Vagina (tissue), 2 donors: Measurements from ENCODE around the gene PODXL. TPM values are rescaled to one million over a fixed set of nuclear protein-coding genes. Genes with fewer than 3 reads are reported as not detected.

Experiments used
- DNase-seq, 2 donors: peaks; one replicate each; pipeline ENCODE4 v3.0.0-alpha.2; 2017; ENCODE audit errors: extremely low spot score in 2 of 2
- H3K27ac ChIP-seq: fragments of 200-600 bp; sonication (generic); one replicate; pipeline ENCODE4 v1.5.1; 2019
- H3K27me3 ChIP-seq: fragments of 200-600 bp; sonication (generic); one replicate; pipeline ENCODE4 v1.5.1; 2019
- H3K36me3 ChIP-seq, 2 donors: fragments of 200-600 bp; sonication (generic); one replicate each; pipeline ENCODE4 v1.5.1; 2017 to 2019
- H3K4me1 ChIP-seq: fragments of 200-600 bp; sonication (generic); one replicate; pipeline ENCODE4 v1.5.1; 2019
- H3K4me3 ChIP-seq, 2 donors: fragments of 200-600 bp; sonication (generic); 1 replicate in 1 of 2; 2 replicates in 1 of 2; pipeline ENCODE4 v1.5.1; 2016 to 2019
- H3K9me3 ChIP-seq: fragments of 200-600 bp; sonication (generic); one replicate; pipeline ENCODE4 v1.5.1; 2019
- POLR2A ChIP-seq, 2 donors: fragments of 450-650 bp; IDR thresholded peaks; one replicate each; pipeline ENCODE4 v1.6.1; 2017; ENCODE audit warnings: antibody characterized with exemption in 2 of 2, mild to moderate bottlenecking in 2 of 2, moderate library complexity in 2 of 2
- POLR2AphosphoS5 ChIP-seq, 2 donors: sonication (generic); formaldehyde crosslinking; IDR thresholded peaks; one replicate each; pipeline ENCODE4 v1.9.0; 2017; ENCODE audit warnings: antibody characterized with exemption in 2 of 2, mild to moderate bottlenecking in 2 of 2, low read depth in 1 of 2; ENCODE audit not compliant: insufficient read depth in 1 of 2
- intact Hi-C: fragments of 100-400 bp; cut with DNase I; formaldehyde crosslinking; loops from one replicate; pipeline ENCODE4 v1.15.1; 2023
- total RNA-seq: library from RNA; depleted of rRNA; stranded (reverse); fragments of >200 nt; gene quantifications from one replicate; pipeline ENCODE4 v1.2.3, GENCODE V29; 2016
- TF ChIP-seq, protein P1 (sequence below), 3 experiments: fragments of 450-650 bp in 2 of 3; fragments of 200-600 bp in 1 of 3; sonication (generic) in 1 of 3; IDR thresholded peaks; one replicate each; pipeline ENCODE4 v1.5.1; 2017 to 2019; ENCODE audit warnings: antibody characterized with exemption in 3 of 3, mild to moderate bottlenecking in 2 of 3, moderate library complexity in 2 of 3

Gene PODXL
- total RNA-seq, 1 donor from 2014 or later, result 26.0 TPM

DNA sequence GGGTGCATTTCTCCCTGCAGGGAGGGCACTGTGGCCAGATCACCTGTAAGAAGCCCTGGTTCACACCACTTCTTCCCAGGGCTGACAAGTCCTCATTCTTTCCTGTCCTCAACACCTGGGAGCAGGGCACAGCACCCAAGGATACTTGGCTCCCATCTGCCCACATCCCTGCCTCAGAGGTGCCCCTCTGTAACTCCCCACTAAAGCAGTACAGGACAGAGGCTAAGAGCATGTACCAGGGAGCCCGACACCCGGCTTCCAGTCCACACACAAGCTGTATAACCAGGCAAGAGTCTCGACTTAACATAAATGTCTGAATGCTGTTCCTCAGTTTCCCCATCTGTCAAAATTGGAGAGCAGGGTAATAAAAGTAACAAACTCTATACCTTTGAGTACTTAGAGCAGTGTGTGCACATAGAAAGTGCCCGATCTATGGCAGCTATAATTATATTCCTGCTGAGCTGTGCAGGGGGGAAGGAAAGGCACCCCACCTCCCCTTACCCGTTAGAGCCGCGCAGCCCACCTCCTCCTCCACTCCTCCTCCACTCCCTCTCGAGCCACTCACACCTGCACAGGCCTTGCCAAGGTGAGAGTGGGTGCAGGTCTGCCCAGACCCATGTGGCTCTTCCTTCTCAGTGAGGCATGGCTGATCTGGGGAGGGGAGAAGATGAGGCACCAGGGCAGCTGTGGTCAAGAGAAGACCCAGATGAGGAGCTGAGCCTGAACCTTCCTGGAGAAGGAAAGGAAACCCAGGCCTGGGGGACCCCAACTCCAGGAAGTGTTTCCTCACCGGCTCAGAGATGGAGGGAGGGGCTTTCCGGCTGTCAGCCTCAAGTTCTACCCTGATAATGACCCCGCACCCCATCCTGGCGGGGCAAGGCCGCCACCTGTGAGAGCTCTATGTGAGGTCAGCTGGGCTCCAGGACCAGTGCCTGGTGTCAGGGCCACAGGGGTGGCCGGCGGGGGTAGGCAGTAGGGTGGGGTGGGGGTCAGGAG, 22.6 kb downstream of the PODXL start:
- Histone ChIP-seq H3K4me3 (no peak overlapping the region), H3K27me3 (no peaks in the 10 kb centered on the region), H3K9me3 (no peaks in the 10 kb centered on the region), H3K4me1 (no peaks in the 10 kb centered on the region), H3K36me3 (no peaks in the 10 kb centered on the region), H3K27ac (no peak overlapping the region)
- intact Hi-C loops, result no loop called here
- TF ChIP-seq, protein P1, sequence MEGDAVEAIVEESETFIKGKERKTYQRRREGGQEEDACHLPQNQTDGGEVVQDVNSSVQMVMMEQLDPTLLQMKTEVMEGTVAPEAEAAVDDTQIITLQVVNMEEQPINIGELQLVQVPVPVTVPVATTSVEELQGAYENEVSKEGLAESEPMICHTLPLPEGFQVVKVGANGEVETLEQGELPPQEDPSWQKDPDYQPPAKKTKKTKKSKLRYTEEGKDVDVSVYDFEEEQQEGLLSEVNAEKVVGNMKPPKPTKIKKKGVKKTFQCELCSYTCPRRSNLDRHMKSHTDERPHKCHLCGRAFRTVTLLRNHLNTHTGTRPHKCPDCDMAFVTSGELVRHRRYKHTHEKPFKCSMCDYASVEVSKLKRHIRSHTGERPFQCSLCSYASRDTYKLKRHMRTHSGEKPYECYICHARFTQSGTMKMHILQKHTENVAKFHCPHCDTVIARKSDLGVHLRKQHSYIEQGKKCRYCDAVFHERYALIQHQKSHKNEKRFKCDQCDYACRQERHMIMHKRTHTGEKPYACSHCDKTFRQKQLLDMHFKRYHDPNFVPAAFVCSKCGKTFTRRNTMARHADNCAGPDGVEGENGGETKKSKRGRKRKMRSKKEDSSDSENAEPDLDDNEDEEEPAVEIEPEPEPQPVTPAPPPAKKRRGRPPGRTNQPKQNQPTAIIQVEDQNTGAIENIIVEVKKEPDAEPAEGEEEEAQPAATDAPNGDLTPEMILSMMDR (IDR thresholded peaks at IDR 0.05), result no peak
- DNase-seq, result peak in 1 of 2 donors; percentile 87

GRCh38 chr7:131533151-131533559, 23.3 kb downstream of the PODXL start:
- DNase-seq, result no peak
- TF ChIP-seq, protein P1 (IDR thresholded peaks at IDR 0.05), result no peak
- TF ChIP-seq POLR2AphosphoS5 (IDR thresholded peaks at IDR 0.05; ENCODE audit: insufficient read depth in 1 of 2, low read depth in 1 of 2) (no peak), POLR2A (IDR thresholded peaks at IDR 0.05) (no peak)
- no peaks in the 10 kb centered on the region for H3K4me1 ChIP-seq
- no peak overlapping the region for H3K4me3 ChIP-seq
- H3K36me3 ChIP-seq, result no peaks in the 10 kb centered on the region
- H3K9me3 ChIP-seq, result no peaks in the 10 kb centered on the region
- intact Hi-C loops, result no loop called here
- no peaks in the 10 kb centered on the region for H3K27me3 ChIP-seq
- H3K27ac ChIP-seq, result no peak overlapping the region

DNA sequence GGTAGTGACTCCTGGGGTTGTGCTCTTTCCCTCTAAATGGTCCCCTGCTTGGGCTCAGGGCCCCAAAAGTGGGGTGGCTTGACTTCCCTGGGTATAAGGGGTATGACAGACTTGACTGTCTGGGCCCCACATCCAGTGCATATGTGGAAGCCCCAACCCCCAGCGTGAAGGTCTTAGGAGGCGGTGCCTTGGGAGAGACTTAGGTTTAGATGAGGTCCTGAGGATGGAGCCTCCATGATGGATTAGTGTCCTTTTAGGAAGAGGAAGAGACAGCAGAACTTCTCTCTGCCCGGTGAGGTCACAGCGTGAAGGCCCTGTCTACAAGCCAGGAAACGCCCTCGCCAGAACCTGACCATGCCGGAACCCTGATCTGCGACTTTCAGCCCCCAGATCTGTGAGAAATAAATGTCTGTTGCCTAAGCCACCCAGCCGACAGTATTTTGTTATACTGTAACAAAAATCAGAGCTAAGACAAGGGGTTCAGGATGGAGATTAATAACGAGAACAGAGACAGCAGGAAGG, 23.8 kb downstream of the PODXL start:
- Histone ChIP-seq H3K27ac (no peak overlapping the region), H3K27me3 (no peaks in the 10 kb centered on the region), H3K4me1 (no peaks in the 10 kb centered on the region), H3K36me3 (no peaks in the 10 kb centered on the region), H3K4me3 (no peak overlapping the region), H3K9me3 (no peaks in the 10 kb centered on the region)
- DNase-seq, result peak in 1 of 2 donors; percentile 90
- TF ChIP-seq, protein P1 (IDR thresholded peaks at IDR 0.05), result no peak
- no peak for TF ChIP-seq POLR2A (IDR thresholded peaks at IDR 0.05)
- no peak for TF ChIP-seq POLR2AphosphoS5 (IDR thresholded peaks at IDR 0.05; ENCODE audit: insufficient read depth in 1 of 2, low read depth in 1 of 2)
- intact Hi-C loops, result no loop called here

- H3K4me3 ChIP-seq, result no peak overlapping the region
- H3K9me3 ChIP-seq, result no peaks in the 10 kb centered on the region
- no peak for DNase-seq
- H3K27me3 ChIP-seq, result no peaks in the 10 kb centered on the region
- no peak for TF ChIP-seq POLR2AphosphoS5 (IDR thresholded peaks at IDR 0.05; ENCODE audit: insufficient read depth in 1 of 2, low read depth in 1 of 2)
- TF ChIP-seq, protein P1 (IDR thresholded peaks at IDR 0.05), result no peak
- intact Hi-C loops, result no loop called here
- H3K27ac ChIP-seq, result no peak overlapping the region
- no peaks in the 10 kb centered on the region for H3K36me3 ChIP-seq
- H3K4me1 ChIP-seq, result no peaks in the 10 kb centered on the region
Observed at GRCh38 chr7:131530137-131530536, 26.3 kb downstream of the PODXL start.

DNA sequence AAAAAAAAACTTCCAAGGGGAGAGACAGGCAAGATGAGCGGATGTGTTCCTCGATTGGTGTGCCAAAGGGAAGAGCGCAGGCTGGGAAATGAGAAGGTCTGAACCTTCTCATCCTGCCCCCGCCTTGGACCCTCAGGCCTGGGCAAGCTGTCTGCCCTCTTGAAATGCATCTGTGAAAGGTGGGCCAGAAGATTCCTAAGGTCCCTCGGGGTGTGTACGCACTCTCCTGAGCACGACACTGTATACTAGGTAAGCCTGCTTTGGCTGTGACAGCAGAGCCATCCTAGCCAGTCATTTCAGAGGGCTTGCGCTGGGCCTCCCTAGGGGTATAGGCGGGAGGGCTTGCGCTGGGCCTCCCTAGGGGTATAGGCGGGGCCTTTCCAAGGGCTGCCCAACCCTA, 26.8 kb downstream of the PODXL start:
- Histone ChIP-seq H3K36me3 (no peaks in the 10 kb centered on the region), H3K4me1 (no peaks in the 10 kb centered on the region), H3K4me3 (no peak overlapping the region), H3K9me3 (no peaks in the 10 kb centered on the region), H3K27ac (no peak overlapping the region), H3K27me3 (no peaks in the 10 kb centered on the region)
- no peak for DNase-seq
- intact Hi-C loops, result no loop called here
- TF ChIP-seq POLR2AphosphoS5 (IDR thresholded peaks at IDR 0.05; ENCODE audit: insufficient read depth in 1 of 2, low read depth in 1 of 2), result no peak
- TF ChIP-seq, protein P1 (IDR thresholded peaks at IDR 0.05), result no peak
- TF ChIP-seq POLR2A (IDR thresholded peaks at IDR 0.05), result no peak
